Esophagus muscularis mucosa (tissue), 4 donors: ENCODE results near the gene CPSF4. TPM values are rescaled to one million over a fixed set of nuclear protein-coding genes. Genes with fewer than 3 reads are reported as not detected.
A peak's percentile ranks its signal among the peaks of the same experiment; 100 is the strongest.

Experiments
- DNase-seq: peaks from one replicate; pipeline ENCODE4 v3.0.0-alpha.2; 2017; ENCODE audit errors: extremely low spot score
- H3K27ac ChIP-seq, 4 donors: fragments of 200-600 bp; sonication (generic); replicated peaks in 1 of 4; 1 replicate in 3 of 4; 2 replicates in 1 of 4; pipeline ENCODE4 v1.5.1; 2016 to 2019; ENCODE audit warnings: mild to moderate bottlenecking in 1 of 4
- H3K27me3 ChIP-seq, 4 donors: fragments of 200-600 bp; sonication (generic); one replicate each; pipeline versions ENCODE4 v1.5.1 to v1.6.0; 2016 to 2019
- H3K36me3 ChIP-seq, 4 donors: fragments of 200-600 bp; sonication (generic); one replicate each; pipeline ENCODE4 v1.5.1; 2016 to 2019
- H3K4me1 ChIP-seq, 4 donors: fragments of 200-600 bp; sonication (generic); one replicate each; pipeline ENCODE4 v1.5.1; 2016 to 2019
- H3K4me3 ChIP-seq, 4 donors: fragments of 200-600 bp; sonication (generic); 1 replicate in 2 of 4; 2 replicates in 2 of 4; pipeline ENCODE4 v1.5.1; 2016 to 2019; ENCODE audit warnings: mild to moderate bottlenecking in 4 of 4, moderate library complexity in 1 of 4
- H3K9me3 ChIP-seq, 4 donors: fragments of 200-600 bp; sonication (generic); 1 replicate in 3 of 4; 2 replicates in 1 of 4; pipeline ENCODE4 v1.5.1; 2016 to 2019
- CTCF ChIP-seq, 3 experiments: fragments of 200-600 bp in 2 of 3; fragments of 450-650 bp in 1 of 3; sonication (generic) in 2 of 3; IDR thresholded peaks; one replicate each; pipeline ENCODE4 v1.5.1; 2017 to 2019; ENCODE audit warnings: antibody characterized with exemption in 3 of 3, mild to moderate bottlenecking in 2 of 3, moderate library complexity in 1 of 3
- EP300 ChIP-seq: sonication (generic); formaldehyde crosslinking; IDR thresholded peaks from one replicate; pipeline ENCODE4 v1.6.1; 2017; ENCODE audit warnings: antibody characterized with exemption
- POLR2A ChIP-seq: fragments of 450-650 bp; IDR thresholded peaks from one replicate; pipeline ENCODE4 v1.6.1; 2017; ENCODE audit warnings: antibody characterized with exemption, moderate library complexity, mild to moderate bottlenecking, low read depth
- POLR2AphosphoS5 ChIP-seq, 2 donors: sonication (generic); formaldehyde crosslinking; IDR thresholded peaks; one replicate each; pipeline ENCODE4 v1.6.1; 2017; ENCODE audit warnings: antibody characterized with exemption in 2 of 2
- WGBS: methylation state at CpG from one replicate; pipeline ENCODE4 v1.1.5; 2018; 5-methylcytosine and 5-hydroxymethylcytosine counted together
- intact Hi-C: fragments of 100-400 bp; cut with DNase I; formaldehyde crosslinking; loops from one replicate; pipeline ENCODE4 v1.15.1; 2023
- total RNA-seq, 4 donors: library from RNA; depleted of rRNA; stranded (reverse); fragments of >200 nt; gene quantifications; one replicate each; pipeline versions ENCODE4 v1.1.0 to v1.2.1, GENCODE V29; 2016

Gene CPSF4
- total RNA-seq: 10 to 100 TPM; 19.1 to 25.3 (median 20.8) TPM

GRCh38 chr7:99438573-99439480 lies at the start of gene CPSF4, which contains the start of gene PTCD1:
Gene CPSF4 (plus strand): TSS chr7:99438943. CDS start chr7:99439083, 140 bp downstream.
Gene PTCD1 (minus strand): TSS chr7:99438798. CDS start chr7:99435242, 3,556 bp downstream.
- peak; percentile 8 for TF ChIP-seq POLR2A
- no peak for TF ChIP-seq EP300
- peak in 2 of 3 experiments; percentile 13 to 34 for TF ChIP-seq CTCF (IDR thresholded peaks at IDR 0.05)
- TF ChIP-seq POLR2AphosphoS5 (IDR thresholded peaks at IDR 0.05): peak; percentile 80 to 95
- Histone ChIP-seq H3K27ac (peak within 1 kb of the TSS; percentile 86 to 91 (median 89)), H3K4me3 (peak within 1 kb of the TSS; percentile 88 to 99 (median 96)), H3K9me3 (no peaks in the 10 kb centered on the region), H3K4me1 (peaks cover 25 to 50% (median 43%) of the 10 kb centered on the region in 4 donors), H3K36me3 (peaks cover 15 to 38% (median 26%) of the 10 kb centered on the region in 4 donors), H3K27me3 (no peaks in the 10 kb centered on the region)
- intact Hi-C loops: no loop called here
- DNase-seq: peak; percentile 98
- WGBS: under 1% methylated on average over 22 of the region's 89 CpGs

- 99% methylated on average over 10 of the region's 13 CpGs for WGBS
These were observed 49.0 kb upstream of the CPSF4 start for GRCh38 chr7:99389772-99390171.

GRCh38 chr7:99390941-99391602 lies 47.7 kb upstream of the CPSF4 start:
- no peak for DNase-seq
- Histone ChIP-seq H3K4me1 (peaks cover 21 to 27% (median 24%) of the 10 kb centered on the region in 4 donors), H3K27ac (no peak overlapping the region), H3K4me3 (no peak overlapping the region), H3K36me3 (peaks cover 23 to 87% (median 80%) of the 10 kb centered on the region in 4 donors), H3K9me3 (no peaks in the 10 kb centered on the region), H3K27me3 (no peaks in the 10 kb centered on the region)
- TF ChIP-seq POLR2AphosphoS5 (IDR thresholded peaks at IDR 0.05): no peak
- TF ChIP-seq CTCF (IDR thresholded peaks at IDR 0.05): no peak
- intact Hi-C loops: no loop called here
- WGBS: 93% methylated on average over 19 of the region's 23 CpGs

More at GRCh38 chr7:99389772-99390171, 49.0 kb upstream of the CPSF4 start:
- no peak for DNase-seq
- H3K36me3 ChIP-seq: peaks cover 23 to 82% (median 77%) of the 10 kb centered on the region in 4 donors
- no peaks in the 10 kb centered on the region for H3K9me3 ChIP-seq
- H3K27me3 ChIP-seq: no peaks in the 10 kb centered on the region
- H3K27ac ChIP-seq: no peak overlapping the region
- TF ChIP-seq POLR2AphosphoS5 (IDR thresholded peaks at IDR 0.05): no peak
- no peak for TF ChIP-seq POLR2A
- TF ChIP-seq CTCF (IDR thresholded peaks at IDR 0.05): no peak
- no peak for TF ChIP-seq EP300
- no peak overlapping the region for H3K4me3 ChIP-seq
- intact Hi-C loops: no loop called here
- peaks cover 20 to 30% (median 24%) of the 10 kb centered on the region in 4 donors for H3K4me1 ChIP-seq

- H3K27me3 ChIP-seq: no peaks in the 10 kb centered on the region
- 87% methylated on average over 8 of the region's 8 CpGs for WGBS
- H3K27ac ChIP-seq: peak overlapping the region; percentile 62 to 85 (median 72)
- H3K9me3 ChIP-seq: no peaks in the 10 kb centered on the region
- no peak for DNase-seq
- intact Hi-C loops: no loop called here
- no peak for TF ChIP-seq EP300
- no peak for TF ChIP-seq CTCF (IDR thresholded peaks at IDR 0.05)
- no peak for TF ChIP-seq POLR2A
- TF ChIP-seq POLR2AphosphoS5 (IDR thresholded peaks at IDR 0.05): no peak
- H3K36me3 ChIP-seq: peaks cover 22 to 87% (median 80%) of the 10 kb centered on the region in 4 donors
- H3K4me1 ChIP-seq: peaks cover 21 to 27% (median 24%) of the 10 kb centered on the region in 4 donors
- H3K4me3 ChIP-seq: peak overlapping the region; percentile 53 to 77 (median 58)
These were observed 46.7 kb upstream of the CPSF4 start for GRCh38 chr7:99392046-99392445.
